ENCODE data around the gene AKT1.
"Not testable (repeated sequence)": the region's sequence is repeated elsewhere in the genome, so short reads cannot be mapped to it uniquely, and the experiment has no call there.

The AKT1 gene

DNA sequence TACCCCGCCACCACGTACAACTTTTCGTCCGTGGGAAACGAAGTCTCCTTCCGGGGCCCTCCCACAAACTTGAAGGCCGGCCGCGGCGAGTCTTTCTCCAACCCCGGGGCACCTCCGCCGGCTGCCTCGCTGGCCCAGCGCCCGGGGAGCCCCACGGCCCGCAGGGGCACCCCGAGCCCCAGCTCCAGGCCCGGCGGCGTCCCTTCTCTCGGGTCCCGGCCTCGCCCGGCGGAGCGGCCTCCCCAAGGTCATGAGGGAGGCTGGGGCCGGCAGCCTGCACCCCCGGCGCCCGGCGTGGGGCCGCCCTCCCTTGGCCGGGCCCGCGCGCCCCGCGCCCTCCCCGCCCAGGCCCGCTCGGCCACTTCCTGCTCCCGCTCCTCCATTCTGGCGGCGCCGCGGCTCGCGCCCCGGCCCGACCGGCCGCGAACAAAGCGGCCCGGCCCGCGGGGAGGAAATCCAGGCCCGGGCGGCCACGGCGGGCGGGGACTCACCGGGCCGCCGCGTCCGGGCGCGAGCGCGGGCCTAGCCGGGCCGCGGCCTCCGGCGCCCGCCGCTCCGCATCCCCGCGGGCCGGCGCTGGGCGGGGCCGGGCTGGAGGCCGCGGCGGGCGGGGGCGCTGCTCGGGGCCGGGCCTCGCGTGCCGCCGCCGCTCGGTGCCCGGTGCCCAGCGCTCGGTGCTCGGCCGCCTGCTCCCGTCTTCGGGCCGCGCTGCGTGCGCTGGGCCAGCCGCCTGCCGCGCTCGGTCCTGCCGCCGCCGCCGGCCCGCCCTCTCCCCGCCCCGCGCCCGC, at the start of gene AKT1:
Gene AKT1 (minus strand): TSS at position 756 of the 788 bp plus-strand sequence. CDS start 3,105 bp downstream, outside the sequence.
- DNase-seq, result peak; percentile 35 to 59

GRCh38 chr14:104845033-104845666, 49.6 kb upstream of the AKT1 start:
- DNase-seq, result no peak

DNA sequence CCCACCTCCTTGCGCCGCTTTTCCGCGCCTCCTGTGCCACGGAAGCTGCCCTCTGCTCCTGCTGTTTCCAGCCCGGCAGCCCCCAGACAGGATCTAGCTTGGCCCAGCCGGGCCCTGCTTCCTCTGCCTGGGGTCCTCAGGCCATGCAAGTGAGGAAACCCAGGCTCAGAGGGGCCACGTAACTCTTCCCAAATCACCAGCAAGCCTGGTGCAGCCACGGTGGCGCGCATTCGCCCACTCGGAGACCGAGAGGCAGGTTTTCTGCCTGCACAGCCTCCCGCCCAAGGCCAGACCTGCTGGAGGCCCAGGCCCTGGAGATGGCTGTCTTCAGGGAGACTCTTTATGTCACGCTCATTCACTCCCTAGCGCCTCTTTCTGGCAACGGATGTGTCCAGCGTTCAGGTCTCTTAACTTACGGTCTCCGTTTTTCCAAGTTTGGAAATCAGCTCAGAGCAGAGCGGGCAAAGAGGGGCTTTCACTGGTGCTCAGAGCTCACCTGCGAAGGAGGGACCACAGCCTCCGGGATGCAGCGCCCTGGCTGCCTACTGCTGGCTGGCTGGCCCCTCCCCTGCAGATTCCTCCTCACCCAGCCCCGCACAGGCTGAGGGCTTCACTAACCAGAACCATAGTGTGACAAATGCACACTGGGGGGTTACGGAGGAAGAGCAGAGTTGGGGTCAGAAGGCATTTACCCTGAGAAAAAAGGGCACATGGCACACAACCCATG, 48.9 kb upstream of the AKT1 start:
- no peak for DNase-seq

DNA sequence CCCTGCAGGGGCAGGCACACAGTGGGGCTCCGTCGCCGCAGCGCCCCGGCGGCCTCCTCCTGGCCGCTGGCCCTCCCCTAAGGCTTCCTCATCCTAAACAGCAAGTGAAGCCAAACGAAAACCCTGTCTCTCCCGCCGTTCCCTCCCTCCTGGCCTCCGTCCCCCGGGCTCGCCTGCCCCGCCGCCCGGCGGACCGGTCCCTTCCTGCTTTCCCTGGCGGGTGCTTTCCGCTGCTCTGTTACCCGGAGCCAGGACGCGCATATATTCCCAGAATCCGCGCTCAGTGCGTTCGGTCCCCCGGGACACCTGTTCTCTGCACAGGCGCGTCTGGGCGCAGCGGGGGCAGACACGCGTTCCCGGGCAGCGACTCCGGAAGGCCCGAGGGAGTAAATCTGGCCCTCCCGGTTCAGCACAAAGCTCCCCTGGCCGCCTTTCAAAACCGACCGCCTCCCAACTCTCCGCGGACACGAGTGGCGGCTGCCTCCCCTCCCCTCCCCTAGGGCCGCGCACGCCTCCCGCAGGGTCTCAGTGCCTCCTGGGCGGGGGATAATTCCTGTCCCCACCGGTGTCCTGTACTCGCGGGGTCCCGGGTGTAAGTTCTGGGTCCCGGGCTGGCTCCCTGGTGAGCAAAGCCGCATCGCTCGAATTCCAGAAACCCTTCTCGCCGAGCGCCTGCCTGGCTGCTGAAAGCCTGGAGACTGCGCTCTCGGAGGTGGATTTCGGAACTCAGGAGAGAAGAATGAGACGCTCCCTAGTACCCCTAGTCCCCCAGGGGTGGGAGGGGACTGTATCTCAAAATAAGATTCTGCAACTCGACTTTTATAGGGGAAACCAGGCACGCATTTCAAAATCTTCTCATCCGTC, 48.1 kb upstream of the AKT1 start:
- DNase-seq, result no peak

DNA sequence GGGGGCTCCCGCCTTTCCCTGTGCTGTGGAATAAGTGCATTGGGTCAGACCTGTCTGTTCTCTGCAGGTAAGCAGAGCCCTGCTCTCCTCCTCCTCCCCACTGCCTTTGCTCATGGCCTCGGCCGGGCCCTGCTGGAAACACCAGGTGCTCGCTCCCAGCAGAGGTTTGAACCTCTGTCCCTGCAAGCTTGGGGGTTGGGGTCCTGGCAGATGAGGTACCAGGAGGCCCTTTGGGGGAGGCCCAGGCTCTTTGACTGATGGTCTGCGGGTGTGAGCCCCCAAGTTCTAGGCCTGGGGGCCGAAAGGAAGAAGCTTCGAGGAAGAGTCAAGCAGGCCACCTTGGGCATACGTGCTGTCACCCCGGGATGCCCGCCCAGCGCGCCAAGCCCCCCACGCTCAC, 47.5 kb upstream of the AKT1 start:
- no peak for DNase-seq

- no peak for DNase-seq
These were observed 46.2 kb upstream of the AKT1 start for GRCh38 chr14:104841730-104842129.

DNA sequence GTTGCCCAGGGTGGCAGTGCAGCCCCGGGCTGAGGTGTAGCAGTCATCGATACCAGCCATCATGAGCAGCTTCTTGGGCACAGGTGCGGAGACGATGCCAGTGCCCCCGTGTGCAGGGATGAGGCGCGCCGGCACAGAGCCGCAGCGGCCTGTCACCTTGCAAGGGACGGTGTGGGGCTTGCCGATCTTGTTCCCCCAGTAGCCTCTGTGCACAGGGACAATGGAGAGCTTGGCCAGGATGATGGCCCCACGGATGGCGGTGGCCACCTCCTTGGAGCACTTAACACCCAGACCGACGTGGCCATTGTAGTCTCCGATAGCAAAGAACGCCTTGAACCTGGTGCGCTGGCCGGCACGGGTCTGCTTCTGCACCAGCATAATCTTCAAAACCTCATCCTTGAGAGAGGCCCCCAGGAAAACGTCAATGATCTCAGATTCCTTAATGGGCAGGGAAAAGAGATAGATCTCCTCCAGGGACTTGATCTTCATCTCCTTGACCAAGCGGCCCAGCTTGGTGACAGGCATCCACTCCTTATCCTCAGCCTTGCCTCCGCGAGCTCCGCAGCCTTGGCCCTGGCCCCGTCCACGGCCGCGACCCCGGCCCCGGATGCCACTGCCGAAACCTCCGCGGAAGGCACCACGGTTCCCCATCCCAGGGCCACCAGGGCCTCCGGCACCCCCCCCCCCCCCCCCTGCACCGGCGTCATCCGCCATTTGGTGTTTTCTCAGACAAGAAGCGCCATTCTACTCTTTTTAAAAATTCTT, 40.8 kb upstream of the AKT1 start:
- DNase-seq, result not testable (repeated sequence)

- DNase-seq, result no peak
These were observed 35.2 kb upstream of the AKT1 start for GRCh38 chr14:104830781-104831180.

GRCh38 chr14:104827177-104828055, 31.9 kb upstream of the AKT1 start:
- peak; percentile 70 to 76 for DNase-seq

DNA sequence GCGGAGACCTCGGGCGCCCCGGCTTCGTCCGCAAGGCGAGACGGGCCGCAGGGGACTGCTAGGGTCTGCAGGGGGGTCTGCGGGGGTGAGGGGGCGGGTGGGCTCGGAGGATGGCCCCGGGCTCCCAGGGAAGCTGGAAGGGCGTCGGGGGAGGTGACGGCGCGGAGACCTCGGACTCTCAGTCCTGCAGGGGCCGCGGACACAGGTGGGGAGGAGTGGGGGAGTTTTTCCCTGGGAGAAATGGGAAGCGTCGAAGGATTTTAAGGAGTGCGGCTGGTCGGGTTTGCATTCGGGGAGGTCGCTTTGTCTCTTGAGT, 31.3 kb upstream of the AKT1 start:
- no peak for DNase-seq

DNA sequence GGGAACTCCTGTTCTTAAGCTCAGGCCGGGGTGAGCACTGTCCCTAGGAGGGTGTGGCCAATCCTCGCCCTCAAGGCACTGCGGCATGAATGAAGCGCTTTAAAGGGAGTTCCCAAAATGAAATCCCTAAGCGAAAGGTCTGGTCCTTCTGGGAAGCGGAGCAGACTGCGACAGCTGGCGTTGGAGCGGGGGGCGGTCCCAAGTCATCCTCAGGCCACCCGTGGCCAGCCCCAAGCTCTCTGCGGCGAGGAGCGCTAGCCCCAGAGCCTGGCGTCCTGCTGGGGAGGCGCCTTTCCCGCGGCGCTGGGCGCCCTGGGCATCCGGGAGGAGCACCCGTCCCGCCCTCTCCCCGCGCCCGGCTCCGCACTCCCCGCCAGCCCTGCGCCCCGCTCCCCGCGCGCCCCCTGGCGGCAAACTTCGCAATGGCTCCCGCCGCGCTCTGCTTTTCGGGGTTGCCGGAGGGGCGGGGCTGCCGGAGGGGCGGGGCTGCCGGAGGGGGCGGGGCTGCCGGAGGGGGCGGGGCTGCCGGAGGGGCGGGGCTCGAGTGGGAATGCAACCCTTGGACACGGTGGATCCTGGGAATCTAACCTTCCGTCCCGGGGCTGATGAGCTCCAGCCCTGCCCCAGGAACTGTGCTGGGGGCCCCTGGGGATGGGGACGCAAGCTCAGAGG, 30.8 kb upstream of the AKT1 start:
- peak; percentile 96 to 97 for DNase-seq

GRCh38 chr14:104824353-104824997, 28.9 kb upstream of the AKT1 start:
- no peak for DNase-seq

- no peak for DNase-seq
These were observed 27.5 kb upstream of the AKT1 start for GRCh38 chr14:104822821-104823615.

DNA sequence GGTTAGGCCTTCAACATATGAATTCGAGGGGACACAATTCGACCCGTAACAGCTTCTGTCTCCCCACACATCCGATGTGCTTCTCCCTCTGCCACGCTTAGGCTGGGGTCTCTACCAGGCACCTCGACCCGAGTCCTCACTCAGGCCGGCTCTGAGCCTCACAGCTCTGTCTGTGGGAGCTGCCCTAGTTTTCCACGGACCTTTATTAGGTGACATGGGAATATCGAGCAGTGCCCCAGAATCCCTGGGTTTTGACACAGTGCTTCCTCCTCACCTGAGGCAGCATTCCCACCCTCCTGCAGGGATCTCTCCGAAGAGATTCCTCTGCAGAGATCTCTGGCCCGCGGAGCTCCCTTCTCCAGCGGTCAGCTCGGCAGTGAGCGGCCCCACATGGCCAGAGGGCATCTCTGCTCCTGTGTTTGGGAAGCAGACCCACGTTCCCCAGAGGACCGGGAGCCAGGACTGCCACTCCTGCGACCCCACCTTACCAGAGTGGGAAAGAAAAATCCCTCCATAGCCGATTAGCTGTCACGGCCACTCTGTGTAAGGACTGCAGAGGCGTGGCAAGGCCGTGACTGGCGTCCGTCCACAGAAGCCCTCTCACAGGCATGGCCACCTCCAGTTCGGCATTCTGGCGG, 26.5 kb upstream of the AKT1 start:
- DNase-seq, result no peak

GRCh38 chr14:104821229-104821945, 25.8 kb upstream of the AKT1 start:
- DNase-seq, result no peak

GRCh38 chr14:104820669-104821228, 25.2 kb upstream of the AKT1 start:
- no peak for DNase-seq

DNA sequence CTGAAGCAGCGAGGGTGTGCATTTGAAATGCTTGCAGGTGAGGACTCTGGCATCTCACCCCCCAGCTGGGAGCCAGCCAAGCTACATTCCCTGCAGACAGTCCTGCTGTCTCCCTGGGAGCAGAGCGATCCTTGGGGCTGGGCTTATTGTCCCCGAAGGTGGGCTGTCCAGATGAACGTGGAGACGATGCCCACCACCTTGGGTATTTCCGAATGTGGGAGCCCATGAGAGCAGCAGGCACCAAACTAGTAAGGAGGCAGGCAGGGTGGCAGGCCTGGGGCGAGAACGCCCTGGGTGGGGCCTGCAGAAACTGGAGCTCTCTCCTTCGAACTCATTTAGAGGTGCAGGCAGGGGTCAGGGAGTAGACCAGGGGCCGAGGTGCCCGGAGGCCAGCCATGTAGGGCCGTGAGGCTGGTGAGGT, 23.8 kb upstream of the AKT1 start:
- no peak for DNase-seq

Data from activated T-cell treated with anti-CD3 and anti-CD28 coated beads, Interleukin-2, amount 50 U/mL, for 48 hours (primary cell).